Measurements from ENCODE around the gene HPF1. TPM values are rescaled to one million over a fixed set of nuclear protein-coding genes. Genes with fewer than 3 reads are reported as not detected.

Gene HPF1
- total RNA-seq, 1 donor from 2014 or later, result 18.9 TPM

DNA sequence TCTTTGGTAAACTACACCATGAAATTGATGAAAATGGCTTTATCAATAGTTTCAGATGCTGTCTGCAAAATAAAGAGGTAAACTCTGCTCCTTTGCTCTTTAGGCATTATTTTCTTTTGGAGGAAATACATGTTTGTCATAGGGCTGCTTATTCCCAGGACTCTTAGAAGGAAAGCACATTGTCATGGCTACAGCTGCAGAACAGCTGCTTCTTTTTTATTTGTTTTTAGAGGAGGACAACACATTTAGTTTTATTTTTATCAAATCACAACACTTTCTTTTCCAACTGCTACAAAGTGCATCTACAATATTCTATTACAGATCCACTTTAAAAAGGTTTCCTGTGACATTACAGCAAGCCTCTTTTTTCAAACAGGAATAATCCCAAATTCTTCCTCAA, 12.7 kb upstream of the HPF1 start:
- Histone ChIP-seq H3K36me3 (no peaks in the 10 kb centered on the region), H3K27ac (no peak overlapping the region), H3K27me3 (peaks cover 18% of the 10 kb centered on the region), H3K4me1 (peaks cover 2% of the 10 kb centered on the region), H3K4me3 (no peak overlapping the region), H3K9me3 (no peaks in the 10 kb centered on the region)
- no peak for DNase-seq
- no peak for TF ChIP-seq CTCF (IDR thresholded peaks at IDR 0.05)
- ATAC-seq, result no peak
- intact Hi-C loops (cut with DNase I), result no loop called here

GRCh38 chr4:169768385-169768784, 10.6 kb upstream of the HPF1 start:
- Histone ChIP-seq H3K4me1 (no peaks in the 10 kb centered on the region), H3K36me3 (no peaks in the 10 kb centered on the region), H3K27me3 (peaks cover under 1% of the 10 kb centered on the region), H3K27ac (no peak overlapping the region), H3K9me3 (no peaks in the 10 kb centered on the region), H3K4me3 (no peak overlapping the region)
- DNase-seq (no peak), ATAC-seq (no peak)
- TF ChIP-seq CTCF (IDR thresholded peaks at IDR 0.05), result no peak
- intact Hi-C loops (cut with DNase I), result no loop called here

DNA sequence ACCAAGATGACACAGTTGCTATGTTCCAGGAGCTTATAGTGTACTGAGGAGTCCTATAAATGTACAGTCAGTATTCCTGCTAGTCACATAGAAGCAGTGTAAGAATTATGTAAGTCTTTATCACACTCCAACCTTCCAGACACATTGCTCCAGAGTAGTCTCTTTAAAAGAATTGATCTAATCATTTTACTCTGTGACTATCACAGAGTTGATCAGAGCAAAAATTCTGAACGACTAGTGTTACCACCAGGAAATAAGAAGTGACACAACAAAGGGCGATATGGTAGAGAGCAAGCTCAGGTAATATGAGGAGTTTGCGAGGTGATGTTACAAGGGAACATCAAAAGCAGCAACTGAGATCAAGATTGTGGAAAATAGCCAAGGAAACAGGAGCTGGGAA, 9.0 kb upstream of the HPF1 start:
- no peak for DNase-seq
- H3K4me1 ChIP-seq, result no peaks in the 10 kb centered on the region
- intact Hi-C loops (cut with DNase I), result no loop called here
- H3K27ac ChIP-seq, result no peak overlapping the region
- no peak for TF ChIP-seq CTCF (IDR thresholded peaks at IDR 0.05)
- no peaks in the 10 kb centered on the region for H3K36me3 ChIP-seq
- no peak for ATAC-seq
- H3K27me3 ChIP-seq, result no peaks in the 10 kb centered on the region
- H3K9me3 ChIP-seq, result no peaks in the 10 kb centered on the region
- H3K4me3 ChIP-seq, result no peak overlapping the region

GRCh38 chr4:169765835-169766234, 8.1 kb upstream of the HPF1 start:
- TF ChIP-seq CTCF (IDR thresholded peaks at IDR 0.05), result no peak
- Histone ChIP-seq H3K4me3 (no peak overlapping the region), H3K9me3 (no peaks in the 10 kb centered on the region), H3K27me3 (no peaks in the 10 kb centered on the region), H3K27ac (no peak overlapping the region), H3K4me1 (no peaks in the 10 kb centered on the region), H3K36me3 (no peaks in the 10 kb centered on the region)
- ATAC-seq (no peak), DNase-seq (no peak)
- intact Hi-C loops (cut with DNase I), result no loop called here

- no peaks in the 10 kb centered on the region for H3K9me3 ChIP-seq
- no peak for TF ChIP-seq CTCF (IDR thresholded peaks at IDR 0.05)
- ATAC-seq (no peak), DNase-seq (no peak)
- H3K36me3 ChIP-seq, result no peaks in the 10 kb centered on the region
- H3K27ac ChIP-seq, result no peak overlapping the region
- H3K4me3 ChIP-seq, result no peak overlapping the region
- H3K27me3 ChIP-seq, result no peaks in the 10 kb centered on the region
- H3K4me1 ChIP-seq, result peaks cover 3% of the 10 kb centered on the region
- intact Hi-C loops (cut with DNase I), result no loop called here
These were observed 4.1 kb upstream of the HPF1 start for GRCh38 chr4:169761846-169762245.

GRCh38 chr4:169758401-169758962, 738 bp upstream of the HPF1 start:
- no peak for TF ChIP-seq CTCF (IDR thresholded peaks at IDR 0.05)
- Histone ChIP-seq H3K27ac (no peak overlapping the region), H3K9me3 (no peaks in the 10 kb centered on the region), H3K4me1 (peaks cover 10% of the 10 kb centered on the region), H3K36me3 (no peaks in the 10 kb centered on the region), H3K4me3 (peak overlapping the region; percentile 72), H3K27me3 (no peaks in the 10 kb centered on the region)
- no peak for DNase-seq
- intact Hi-C loops (cut with DNase I), result no loop called here
- no peak for ATAC-seq
